Smooth muscle cell (in vitro differentiated cells): ENCODE measurements around the gene POU2AF3. TPM values are rescaled to one million over a fixed set of nuclear protein-coding genes. Genes with fewer than 3 reads are reported as not detected.

Experiments
- DNase-seq: peaks from one replicate; lab custom pipeline; 2025; ENCODE audit not compliant: unreplicated experiment; lab: John Stamatoyannopoulos, UW
- H2AFZ ChIP-seq: fragments of 200-600 bp; sonication (generic); 2 replicates; pipeline ENCODE4 v1.6.0; 2016; ENCODE audit warnings: antibody characterized with exemption, low read depth, mild to moderate bottlenecking
- H3F3A ChIP-seq: fragments of 200-600 bp; sonication (generic); 2 replicates; pipeline ENCODE4 v1.6.0; 2017; ENCODE audit warnings: antibody characterized with exemption, low read depth
- H3K27ac ChIP-seq: fragments of 200-600 bp; sonication (generic); 2 replicates; pipeline ENCODE4 v1.5.1; 2016; ENCODE audit warnings: low read depth, mild to moderate bottlenecking
- H3K27me3 ChIP-seq: fragments of 200-600 bp; sonication (generic); 2 replicates; pipeline ENCODE4 v1.6.1; 2016; ENCODE audit warnings: low read depth, mild to moderate bottlenecking
- H3K36me3 ChIP-seq: fragments of 200-600 bp; sonication (generic); 2 replicates; pipeline ENCODE4 v1.5.1; 2016; ENCODE audit warnings: low read depth
- H3K4me1 ChIP-seq: fragments of 200-600 bp; sonication (generic); 2 replicates; pipeline ENCODE4 v1.5.1; 2016; ENCODE audit warnings: low read depth
- H3K4me2 ChIP-seq: fragments of 200-600 bp; sonication (generic); 2 replicates; pipeline ENCODE4 v1.6.0; 2016; ENCODE audit warnings: mild to moderate bottlenecking
- H3K4me3 ChIP-seq: fragments of 200-600 bp; sonication (generic); 2 replicates; pipeline ENCODE4 v1.5.1; 2016; ENCODE audit warnings: mild to moderate bottlenecking
- H3K79me2 ChIP-seq: fragments of 200-600 bp; sonication (generic); 2 replicates; pipeline ENCODE4 v1.6.0; 2016; ENCODE audit warnings: low read depth, mild to moderate bottlenecking
- H3K9ac ChIP-seq: fragments of 200-600 bp; sonication (generic); 2 replicates; pipeline ENCODE4 v1.6.0; 2016; ENCODE audit warnings: low read depth
- H3K9me3 ChIP-seq: fragments of 200-600 bp; sonication (generic); replicated peaks from 2 replicates; pipeline ENCODE4 v1.5.1; 2016; ENCODE audit warnings: low read depth
- H4K20me1 ChIP-seq: fragments of 200-600 bp; sonication (generic); 2 replicates; pipeline ENCODE4 v1.6.0; 2016; ENCODE audit warnings: low read depth
- CTCF ChIP-seq: fragments of 200-600 bp; sonication (generic); IDR thresholded peaks from 2 replicates; pipeline ENCODE4 v1.5.1; 2017; ENCODE audit warnings: borderline replicate concordance, mild to moderate bottlenecking, antibody characterized with exemption; ENCODE audit not compliant: insufficient read depth, poor library complexity, severe bottlenecking
- WGBS: methylation state at CpG from one replicate; pipeline ENCODE4 v1.1.7; 2016; ENCODE audit warnings: low lambda C conversion rate; 5-methylcytosine and 5-hydroxymethylcytosine counted together
- polyA plus RNA-seq: library from polyadenylated mRNA; unstranded; fragments of >200 nt; fragmentation: Nextera tagmentation; extraction: Ambion mirVana; gene quantifications from 2 replicates; pipeline ENCODE4 v1.2.1, GENCODE V29; 2016
- total RNA-seq: library from RNA; depleted of rRNA; stranded (reverse); fragments of >200 nt; gene quantifications from 2 replicates; pipeline ENCODE4 v1.2.3, GENCODE V29; 2014

The POU2AF3 gene
- not detected in 2 replicates for total RNA-seq
- 0.43 TPM in 1 of 2 replicates, not detected in the other for polyA plus RNA-seq

GRCh38 chr11:111298413-111299100, at the start of gene POU2AF3:
TSS of gene POU2AF3 (plus strand) at chr11:111298546. CDS start at chr11:111298582, 36 bp downstream.
- H3K4me1 ChIP-seq = no peaks in the 10 kb centered on the region
- WGBS = 13% methylated on average over 35 of the region's 57 CpGs
- H3K9me3 ChIP-seq = no peaks in the 10 kb centered on the region
- no peak for TF ChIP-seq CTCF
- DNase-seq = no peak
- peak within 1 kb of the TSS; percentile 42 for H3K9ac ChIP-seq
- no peaks in the 10 kb centered on the region for H3K36me3 ChIP-seq
- H3K27me3 ChIP-seq = peaks cover 32% of the 10 kb centered on the region
- H3K79me2 ChIP-seq = no peaks in the 10 kb centered on the region
- peak within 1 kb of the TSS; percentile 65 for H3K4me3 ChIP-seq
- H3K4me2 ChIP-seq = peak within 1 kb of the TSS; percentile 94
- no peaks in the 10 kb centered on the region for H4K20me1 ChIP-seq
- no peaks in the 10 kb centered on the region for H3F3A ChIP-seq
- peak within 1 kb of the TSS; percentile 96 for H2AFZ ChIP-seq
- H3K27ac ChIP-seq = no peak within 1 kb of the TSS

GRCh38 chr11:111250936-111251335, 47.4 kb upstream of the POU2AF3 start:
- no peak overlapping the region for H3K27ac ChIP-seq
- no peak overlapping the region for H2AFZ ChIP-seq
- no peaks in the 10 kb centered on the region for H3K9me3 ChIP-seq
- H3K9ac ChIP-seq = no peak overlapping the region
- DNase-seq = no peak
- H3K27me3 ChIP-seq = peaks cover 54% of the 10 kb centered on the region
- H3K4me2 ChIP-seq = no peak overlapping the region
- H3F3A ChIP-seq = no peaks in the 10 kb centered on the region
- no peak overlapping the region for H3K4me3 ChIP-seq
- no peaks in the 10 kb centered on the region for H4K20me1 ChIP-seq
- TF ChIP-seq CTCF = no peak
- no peaks in the 10 kb centered on the region for H3K4me1 ChIP-seq
- 84% methylated on average over 2 of the region's 2 CpGs for WGBS
- no peaks in the 10 kb centered on the region for H3K79me2 ChIP-seq
- H3K36me3 ChIP-seq = no peaks in the 10 kb centered on the region

GRCh38 chr11:111253131-111253530, 45.2 kb upstream of the POU2AF3 start:
- no peak overlapping the region for H3K9ac ChIP-seq
- WGBS = 74% methylated on average over 1 of the region's 1 CpG
- H4K20me1 ChIP-seq = no peaks in the 10 kb centered on the region
- H2AFZ ChIP-seq = no peak overlapping the region
- H3K36me3 ChIP-seq = no peaks in the 10 kb centered on the region
- H3F3A ChIP-seq = no peaks in the 10 kb centered on the region
- no peak overlapping the region for H3K4me2 ChIP-seq
- no peak overlapping the region for H3K4me3 ChIP-seq
- H3K9me3 ChIP-seq = no peaks in the 10 kb centered on the region
- H3K4me1 ChIP-seq = no peaks in the 10 kb centered on the region
- no peak overlapping the region for H3K27ac ChIP-seq
- no peak for TF ChIP-seq CTCF
- H3K79me2 ChIP-seq = no peaks in the 10 kb centered on the region
- no peak for DNase-seq
- peaks cover 51% of the 10 kb centered on the region for H3K27me3 ChIP-seq

GRCh38 chr11:111253630-111254029, 44.7 kb upstream of the POU2AF3 start:
- Histone ChIP-seq H2AFZ (no peak overlapping the region), H3F3A (no peaks in the 10 kb centered on the region), H3K4me1 (no peaks in the 10 kb centered on the region), H3K4me2 (no peak overlapping the region), H3K9me3 (no peaks in the 10 kb centered on the region), H3K36me3 (no peaks in the 10 kb centered on the region), H4K20me1 (no peaks in the 10 kb centered on the region), H3K4me3 (no peak overlapping the region), H3K27me3 (peaks cover 51% of the 10 kb centered on the region), H3K79me2 (no peaks in the 10 kb centered on the region), H3K9ac (no peak overlapping the region), H3K27ac (no peak overlapping the region)
- no peak for TF ChIP-seq CTCF
- 85% methylated on average over 5 of the region's 5 CpGs for WGBS
- no peak for DNase-seq
